Measurements from ENCODE around the gene GPSM1.

The GPSM1 gene, protein sequence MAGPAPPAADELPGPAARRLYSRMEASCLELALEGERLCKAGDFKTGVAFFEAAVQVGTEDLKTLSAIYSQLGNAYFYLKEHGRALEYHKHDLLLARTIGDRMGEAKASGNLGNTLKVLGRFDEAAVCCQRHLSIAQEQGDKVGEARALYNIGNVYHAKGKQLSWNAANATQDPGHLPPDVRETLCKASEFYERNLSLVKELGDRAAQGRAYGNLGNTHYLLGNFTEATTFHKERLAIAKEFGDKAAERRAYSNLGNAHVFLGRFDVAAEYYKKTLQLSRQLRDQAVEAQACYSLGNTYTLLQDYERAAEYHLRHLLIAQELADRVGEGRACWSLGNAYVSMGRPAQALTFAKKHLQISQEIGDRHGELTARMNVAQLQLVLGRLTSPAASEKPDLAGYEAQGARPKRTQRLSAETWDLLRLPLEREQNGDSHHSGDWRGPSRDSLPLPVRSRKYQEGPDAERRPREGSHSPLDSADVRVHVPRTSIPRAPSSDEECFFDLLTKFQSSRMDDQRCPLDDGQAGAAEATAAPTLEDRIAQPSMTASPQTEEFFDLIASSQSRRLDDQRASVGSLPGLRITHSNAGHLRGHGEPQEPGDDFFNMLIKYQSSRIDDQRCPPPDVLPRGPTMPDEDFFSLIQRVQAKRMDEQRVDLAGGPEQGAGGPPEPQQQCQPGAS

DNA sequence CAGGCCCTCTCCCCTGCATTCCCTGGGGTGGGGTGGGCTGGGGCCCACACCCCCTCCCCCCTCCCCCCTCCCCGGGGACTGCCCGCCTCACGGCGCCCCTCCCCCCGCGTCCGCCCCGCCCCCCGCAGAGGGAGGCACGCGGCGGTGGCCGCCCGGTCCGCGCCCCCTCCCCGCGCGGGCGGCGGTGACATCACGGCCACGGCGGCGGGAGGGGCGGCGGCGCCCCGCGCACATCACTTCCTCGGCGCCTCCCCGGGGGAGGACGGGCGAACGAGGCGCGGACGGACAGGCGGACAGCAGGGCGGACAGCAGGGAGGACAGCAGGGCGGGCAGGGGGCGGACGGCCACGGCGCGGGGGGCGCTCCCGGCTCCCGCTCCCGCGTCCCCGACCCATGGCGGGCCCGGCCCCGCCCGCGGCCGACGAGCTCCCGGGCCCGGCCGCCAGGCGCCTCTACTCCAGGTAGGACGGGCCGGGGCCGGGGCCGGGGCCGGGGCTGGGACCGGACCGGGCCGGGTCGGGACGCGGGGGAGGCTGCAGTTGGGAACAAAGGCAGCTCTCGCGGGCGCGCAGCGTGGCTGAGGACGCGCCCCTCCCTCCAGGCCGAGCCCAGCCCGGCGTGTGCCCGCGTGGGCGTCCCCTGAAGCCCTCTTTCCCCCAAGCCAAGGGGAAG is at the start of gene GPSM1:
TSS of gene GPSM1 (plus strand) at position 236 of the 671 bp plus-strand sequence. CDS start at position 393, 157 bp downstream.
- peak within 1 kb of the TSS; percentile 71 for H3K4me3 Mint-ChIP-seq
- peaks cover 48% of the 10 kb centered on the region for H3K27me3 Mint-ChIP-seq
- no peaks in the 10 kb centered on the region for H3K36me3 Mint-ChIP-seq
- peak; percentile 64 for DNase-seq
- peaks cover 2% of the 10 kb centered on the region for H3K4me1 Mint-ChIP-seq
- CTCF ChIA-PET = no interaction called here
- no peaks in the 10 kb centered on the region for H3K9me3 Mint-ChIP-seq
- no peak within 1 kb of the TSS for H3K27ac Mint-ChIP-seq

- H3K27ac Mint-ChIP-seq = no peak overlapping the region
- no peaks in the 10 kb centered on the region for H3K36me3 Mint-ChIP-seq
- H3K4me3 Mint-ChIP-seq = no peak overlapping the region
- peaks cover 26% of the 10 kb centered on the region for H3K27me3 Mint-ChIP-seq
- peaks cover 3% of the 10 kb centered on the region for H3K4me1 Mint-ChIP-seq
- H3K9me3 Mint-ChIP-seq = no peaks in the 10 kb centered on the region
- CTCF ChIA-PET = no interaction called here
- no peak for DNase-seq
These were observed 49.6 kb upstream of the GPSM1 start for GRCh38 chr9:136277746-136278145.

DNA sequence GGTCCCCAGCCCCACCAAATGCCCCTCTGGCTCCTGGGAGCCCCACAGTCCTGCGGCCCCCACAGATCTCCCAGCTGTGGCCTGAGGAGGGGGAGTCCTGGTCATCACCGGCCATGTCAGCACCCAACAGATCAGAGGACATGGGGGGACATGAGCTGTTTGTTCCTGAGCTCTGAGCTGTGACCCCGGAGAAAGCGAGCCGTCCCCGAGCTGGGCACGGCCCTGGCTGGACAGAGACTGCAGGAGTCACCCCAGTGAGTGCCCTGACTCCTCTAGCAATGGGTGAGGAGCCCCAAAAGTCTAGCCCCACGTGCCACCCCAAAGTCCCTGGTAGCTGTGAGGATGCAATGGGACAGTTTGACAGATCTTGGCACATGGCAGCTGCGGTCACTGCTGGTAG is 49.1 kb upstream of the GPSM1 start:
- Mint-ChIP-seq H3K9me3 (no peaks in the 10 kb centered on the region), H3K27me3 (peaks cover 26% of the 10 kb centered on the region), H3K4me3 (no peak overlapping the region), H3K27ac (no peak overlapping the region), H3K4me1 (peaks cover 3% of the 10 kb centered on the region), H3K36me3 (no peaks in the 10 kb centered on the region)
- CTCF ChIA-PET = no interaction called here
- no peak for DNase-seq

- Mint-ChIP-seq H3K36me3 (no peaks in the 10 kb centered on the region), H3K27me3 (peaks cover 33% of the 10 kb centered on the region), H3K9me3 (no peaks in the 10 kb centered on the region), H3K4me3 (no peak overlapping the region), H3K27ac (no peak overlapping the region), H3K4me1 (peaks cover 7% of the 10 kb centered on the region)
- CTCF ChIA-PET = interaction anchor here (0.7 kb wide), 2 partner anchors 251 to 450 kb away, joined by 3 read pairs; no protein-coding TSS in a partner anchor
- no peak for DNase-seq
These were observed 48.4 kb upstream of the GPSM1 start for GRCh38 chr9:136278894-136279293.

- Mint-ChIP-seq H3K4me1 (peaks cover 7% of the 10 kb centered on the region), H3K36me3 (no peaks in the 10 kb centered on the region), H3K9me3 (no peaks in the 10 kb centered on the region), H3K4me3 (no peak overlapping the region), H3K27ac (no peak overlapping the region), H3K27me3 (peaks cover 33% of the 10 kb centered on the region)
- no peak for DNase-seq
- CTCF ChIA-PET = interaction anchor here (0.7 kb wide), 2 partner anchors 250 to 450 kb away, joined by 3 read pairs; no protein-coding TSS in a partner anchor
These were observed 47.9 kb upstream of the GPSM1 start for GRCh38 chr9:136279471-136279870.

- Mint-ChIP-seq H3K4me3 (no peak overlapping the region), H3K4me1 (peaks cover 7% of the 10 kb centered on the region), H3K27me3 (peaks cover 33% of the 10 kb centered on the region)
These were observed 46.6 kb upstream of the GPSM1 start for GRCh38 chr9:136280535-136281315.

DNA sequence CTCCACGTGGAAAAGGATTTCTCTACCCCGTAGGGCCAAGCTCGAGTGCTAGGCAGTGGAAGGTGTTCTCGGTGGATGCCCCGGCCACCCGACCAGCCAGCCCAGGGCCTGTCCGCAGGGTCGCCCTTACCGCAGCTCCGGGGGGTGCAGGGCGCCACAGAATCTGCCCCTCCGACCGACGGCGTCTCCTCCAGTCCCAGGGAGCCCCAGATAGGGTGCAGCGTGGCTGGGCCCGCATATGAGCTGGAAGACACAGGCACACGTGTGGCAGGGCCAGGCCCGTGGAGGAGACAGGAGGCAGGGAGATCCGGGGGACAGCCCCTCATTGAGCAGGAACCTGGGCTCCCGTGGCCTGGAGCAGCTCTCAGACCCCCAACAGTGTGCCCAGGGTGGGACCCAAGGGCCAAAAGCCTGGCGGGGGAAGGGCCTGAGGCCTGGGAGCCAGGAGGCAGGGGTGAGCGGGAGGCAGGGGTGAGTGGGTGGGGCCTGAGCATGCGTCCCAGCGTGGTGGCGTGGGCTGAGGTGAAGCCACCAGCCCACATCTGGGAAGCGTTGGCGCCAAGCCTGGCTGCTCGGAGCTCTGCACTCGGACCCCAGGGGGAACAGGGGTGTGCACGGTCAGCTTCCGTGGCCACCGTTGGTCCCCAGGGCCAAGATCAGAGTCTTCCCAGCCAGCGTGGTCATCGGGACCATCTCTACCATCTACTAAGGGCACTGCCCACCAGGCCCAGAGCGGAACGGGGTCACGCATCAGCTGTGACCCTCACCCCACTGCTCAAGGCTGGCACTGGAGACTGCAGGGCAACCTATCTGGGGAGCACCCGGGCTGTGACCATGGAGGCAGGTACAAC is 45.7 kb upstream of the GPSM1 start:
- Mint-ChIP-seq H3K27ac (no peak overlapping the region), H3K27me3 (peaks cover 33% of the 10 kb centered on the region), H3K9me3 (no peaks in the 10 kb centered on the region), H3K36me3 (no peaks in the 10 kb centered on the region), H3K4me3 (no peak overlapping the region), H3K4me1 (peaks cover 7% of the 10 kb centered on the region)
- CTCF ChIA-PET = interaction anchor here (0.7 to 1.8 kb wide), 3 partner anchors 54 to 123 kb away, joined by 3 to 4 read pairs (median 3); no protein-coding TSS in a partner anchor
- DNase-seq = no peak

More at GRCh38 chr9:136280535-136281315, 46.6 kb upstream of the GPSM1 start:
- no peaks in the 10 kb centered on the region for H3K36me3 Mint-ChIP-seq
- DNase-seq = no peak
- H3K27ac Mint-ChIP-seq = no peak overlapping the region
- CTCF ChIA-PET = interaction anchor here (0.7 to 1.3 kb wide), 2 partner anchors 54 to 122 kb away, joined by 3 read pairs; no protein-coding TSS in a partner anchor
- no peaks in the 10 kb centered on the region for H3K9me3 Mint-ChIP-seq

DNA sequence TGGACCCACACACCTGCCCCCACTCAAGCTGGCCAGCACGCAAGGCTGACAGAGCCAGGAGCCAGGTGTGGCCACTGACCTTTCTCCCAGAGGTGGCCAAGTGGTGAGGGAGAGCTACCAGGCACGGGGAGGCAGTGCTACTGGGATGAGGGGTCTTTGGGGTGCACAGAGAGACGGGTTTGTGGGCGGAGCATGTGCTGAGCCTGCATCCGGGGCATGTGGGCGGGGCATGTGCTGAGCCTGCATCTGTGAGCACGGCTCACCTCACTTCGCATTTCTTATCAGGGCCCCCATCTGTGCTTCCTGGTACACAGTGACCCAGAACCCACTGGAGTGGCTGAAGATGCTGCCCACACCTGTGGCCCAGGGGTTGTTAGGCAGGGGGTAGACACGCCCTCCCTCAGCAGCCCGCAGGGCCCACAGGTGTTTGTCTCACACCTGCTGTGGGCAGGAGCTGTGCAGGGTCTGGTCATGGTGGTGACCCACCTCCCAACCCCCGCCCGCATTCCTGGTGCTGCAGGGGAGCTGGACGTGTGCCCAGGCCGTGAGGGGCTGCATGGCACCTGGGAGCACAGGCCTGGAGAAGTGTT is 45.0 kb upstream of the GPSM1 start:
- no peaks in the 10 kb centered on the region for H3K36me3 Mint-ChIP-seq
- CTCF ChIA-PET = interaction anchor here (0.8 to 2.3 kb wide), 5 partner anchors 15 to 113 kb away, joined by 3 to 10 read pairs (median 3); no protein-coding TSS in a partner anchor
- no peak overlapping the region for H3K27ac Mint-ChIP-seq
- peaks cover 33% of the 10 kb centered on the region for H3K27me3 Mint-ChIP-seq
- DNase-seq = peak; percentile 50
- H3K4me3 Mint-ChIP-seq = no peak overlapping the region
- peaks cover 7% of the 10 kb centered on the region for H3K4me1 Mint-ChIP-seq
- no peaks in the 10 kb centered on the region for H3K9me3 Mint-ChIP-seq

DNA sequence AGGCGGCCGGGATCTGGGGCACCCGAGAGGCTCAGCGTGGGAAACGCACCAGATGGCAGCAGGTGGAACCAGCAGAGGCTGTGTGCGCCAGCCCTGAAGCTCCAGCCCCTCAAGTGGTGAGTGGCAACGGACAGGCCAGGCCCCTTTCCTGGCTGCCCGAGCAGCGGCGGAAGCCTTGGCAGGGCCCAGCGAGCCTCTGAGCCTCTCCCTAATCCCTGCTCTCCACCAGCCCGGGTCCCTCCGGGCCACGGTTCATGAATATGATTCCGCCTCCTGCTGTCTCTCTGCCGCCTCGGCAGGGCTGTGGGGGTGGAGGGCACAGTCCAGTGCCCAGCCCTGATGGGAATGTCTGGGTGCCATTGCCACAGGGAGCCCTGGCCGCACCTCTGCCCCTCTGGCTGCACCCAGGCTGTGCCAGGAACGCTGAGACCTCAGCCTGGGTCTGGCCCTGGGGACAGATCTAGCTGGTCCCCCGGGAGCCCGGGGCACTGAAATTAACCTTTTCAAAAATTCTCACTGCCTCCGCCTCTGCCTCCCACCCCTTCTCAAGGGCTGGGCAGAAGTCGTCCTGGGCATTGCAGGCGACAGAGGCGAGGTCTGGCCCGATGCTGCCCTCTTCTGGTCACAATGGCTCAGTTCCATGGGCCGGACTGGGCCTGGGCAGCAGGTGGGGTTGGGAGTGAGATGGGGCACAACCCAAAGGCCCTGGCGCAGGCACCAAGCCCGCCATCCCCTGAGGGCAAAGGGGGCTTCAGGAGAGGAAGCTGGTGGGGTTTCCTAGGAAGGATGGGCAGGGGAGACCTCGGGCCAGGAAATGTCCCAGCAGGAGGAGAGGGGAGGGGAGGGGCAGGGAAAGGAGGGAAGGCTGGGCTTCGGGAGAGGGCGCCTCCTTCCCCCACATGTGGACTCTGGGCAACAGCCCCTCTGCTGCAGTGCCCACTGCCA is 43.8 kb upstream of the GPSM1 start:
- DNase-seq = peak; percentile 82
- H3K36me3 Mint-ChIP-seq = no peaks in the 10 kb centered on the region
- peaks cover 7% of the 10 kb centered on the region for H3K4me1 Mint-ChIP-seq
- H3K4me3 Mint-ChIP-seq = no peak overlapping the region
- peaks cover 22% of the 10 kb centered on the region for H3K27me3 Mint-ChIP-seq
- H3K9me3 Mint-ChIP-seq = no peaks in the 10 kb centered on the region
- CTCF ChIA-PET = interaction anchor here (0.6 to 2.3 kb wide), 7 partner anchors 9 to 115 kb away, joined by 3 to 10 read pairs (median 3); no protein-coding TSS in a partner anchor
- no peak overlapping the region for H3K27ac Mint-ChIP-seq

- Mint-ChIP-seq H3K9me3 (no peaks in the 10 kb centered on the region), H3K27me3 (peaks cover 21% of the 10 kb centered on the region), H3K4me1 (peaks cover 7% of the 10 kb centered on the region), H3K36me3 (no peaks in the 10 kb centered on the region), H3K4me3 (no peak overlapping the region), H3K27ac (no peak overlapping the region)
- CTCF ChIA-PET = interaction anchor here (1.0 to 2.3 kb wide), 2 partner anchors 17 to 114 kb away, joined by 4 to 10 read pairs; no protein-coding TSS in a partner anchor
- no peak for DNase-seq
These were observed 43.0 kb upstream of the GPSM1 start for GRCh38 chr9:136284311-136284710.

DNA sequence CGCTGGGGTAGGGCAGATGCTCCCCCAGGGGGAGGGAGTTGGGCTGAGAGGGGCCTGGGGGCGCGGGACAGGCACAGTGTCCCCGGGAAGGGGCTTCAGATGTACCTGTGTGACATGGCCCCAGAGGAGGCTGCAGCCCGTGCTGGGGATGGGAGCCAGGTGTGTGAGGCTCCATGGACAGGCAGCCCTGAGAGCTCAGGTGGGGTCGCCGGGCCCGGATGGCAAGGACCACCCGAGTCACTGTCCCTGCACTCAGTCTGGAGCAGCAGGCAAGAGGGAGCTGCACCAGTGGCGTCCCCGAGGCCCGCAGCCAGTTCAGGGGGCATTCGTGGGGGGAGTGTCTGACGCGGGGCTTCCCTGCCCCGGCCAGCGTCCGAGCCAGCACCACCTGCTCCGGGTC is 42.4 kb upstream of the GPSM1 start:
- H3K27me3 Mint-ChIP-seq = peaks cover 18% of the 10 kb centered on the region
- no peak for DNase-seq
- H3K27ac Mint-ChIP-seq = no peak overlapping the region
- no peaks in the 10 kb centered on the region for H3K36me3 Mint-ChIP-seq
- no peaks in the 10 kb centered on the region for H3K9me3 Mint-ChIP-seq
- CTCF ChIA-PET = interaction anchor here (1.0 kb wide), 1 partner anchor 114 kb away, joined by 4 read pairs; no protein-coding TSS in a partner anchor
- H3K4me3 Mint-ChIP-seq = no peak overlapping the region
- peaks cover 7% of the 10 kb centered on the region for H3K4me1 Mint-ChIP-seq

All from activated naive CD4-positive, alpha-beta T cell treated with anti-CD3 and anti-CD28 coated beads, Interleukin-2, amount 10 ng/mL, durations not matched to agents 7 days and 5 days (primary cell).